SK-N-SH treated with all-trans-retinoic acid at 6 μM for 48 hours (cell line): Measurements from ENCODE around the gene SERPINB12.

ENCODE experiments used
- ARNTL ChIP-seq: fragments of 450-650 bp; formaldehyde crosslinking; IDR thresholded peaks from 2 replicates; pipeline ENCODE4 v1.5.0; 2020; ENCODE audit warnings: low read depth, mild to moderate bottlenecking, moderate library complexity, borderline replicate concordance
- ESRRG ChIP-seq: fragments of 250-450 bp; sonication (Bioruptor Pico); IDR thresholded peaks from 2 replicates; pipeline ENCODE4 v1.6.1; 2021; ENCODE audit warnings: mild to moderate bottlenecking
- PATZ1 ChIP-seq: fragments of 250-450 bp; sonication (Bioruptor Pico); IDR thresholded peaks from 2 replicates; pipeline ENCODE4 v1.8.0; 2020; ENCODE audit warnings: mild to moderate bottlenecking, moderate library complexity, borderline replicate concordance
- SNAI2 ChIP-seq: fragments of 250-450 bp; sonication (Bioruptor Pico); IDR thresholded peaks from 2 replicates; pipeline ENCODE4 v1.5.0; 2020; ENCODE audit warnings: mild to moderate bottlenecking, moderate library complexity
- TOX ChIP-seq: fragments of 250-450 bp; sonication (Bioruptor Pico); IDR thresholded peaks from 2 replicates; pipeline ENCODE4 v1.8.0; 2021; ENCODE audit warnings: mild to moderate bottlenecking, moderate library complexity, borderline replicate concordance
- ZFP30 ChIP-seq: fragments of 450-650 bp; formaldehyde crosslinking; IDR thresholded peaks from 2 replicates; pipeline ENCODE4 v1.5.0; 2022; ENCODE audit warnings: mild to moderate bottlenecking, moderate library complexity
- ZNF565 ChIP-seq: fragments of 450-650 bp; formaldehyde crosslinking; conservative IDR thresholded peaks from 2 replicates; pipeline ENCODE4 v1.5.0; 2020; ENCODE audit warnings: low read depth, mild to moderate bottlenecking, moderate library complexity

GRCh38 chr18:63575681-63576080 lies 33.5 kb downstream of the SERPINB12 start:
- TF ChIP-seq ESRRG (CRISPR knock-in tag) (no peak), PATZ1 (CRISPR knock-in tag) (no peak), TOX (CRISPR knock-in tag) (no peak), SNAI2 (CRISPR knock-in tag) (no peak), ZNF565 (CRISPR knock-in tag) (no peak), ARNTL (CRISPR knock-in tag) (no peak), ZFP30 (no peak)
